Measurements from ENCODE around the gene KCNH3.

The KCNH3 gene

GRCh38 chr12:49538510-49539403 is at the start of gene KCNH3:
KCNH3 (plus strand) TSS chr12:49539030; CDS start chr12:49539417, 387 bp downstream.
- in situ Hi-C loops (cut with HindIII; ENCODE audit: low sequenced_read_pairs): no loop called here
- peak; percentile 5 for DNase-seq (ENCODE audit: low read depth)
- H3K4me3 ChIP-seq (ENCODE audit: low read depth, low read length): peak within 1 kb of the TSS; percentile 35
- no peak for TF ChIP-seq CTCF (IDR thresholded peaks at IDR 0.05; ENCODE audit: low read depth, low read length, missing control alignments)

- no peak for TF ChIP-seq CTCF (IDR thresholded peaks at IDR 0.05; ENCODE audit: low read depth, low read length, missing control alignments)
- DNase-seq (ENCODE audit: low read depth): no peak
- no peak overlapping the region for H3K4me3 ChIP-seq (ENCODE audit: low read depth, low read length)
- in situ Hi-C loops (cut with HindIII; ENCODE audit: low sequenced_read_pairs): no loop called here
These were observed 49.7 kb upstream of the KCNH3 start for GRCh38 chr12:49489154-49489553.

GRCh38 chr12:49489720-49490119 is 49.1 kb upstream of the KCNH3 start:
- no peak overlapping the region for H3K4me3 ChIP-seq (ENCODE audit: low read depth, low read length)
- peak; percentile 7 for TF ChIP-seq CTCF (IDR thresholded peaks at IDR 0.05; ENCODE audit: low read depth, low read length, missing control alignments)
- in situ Hi-C loops (cut with HindIII; ENCODE audit: low sequenced_read_pairs): no loop called here
- peak; percentile 28 for DNase-seq (ENCODE audit: low read depth)

- H3K4me3 ChIP-seq (ENCODE audit: low read depth, low read length): no peak overlapping the region
- no peak for TF ChIP-seq CTCF (IDR thresholded peaks at IDR 0.05; ENCODE audit: low read depth, low read length, missing control alignments)
- in situ Hi-C loops (cut with HindIII; ENCODE audit: low sequenced_read_pairs): no loop called here
- no peak for DNase-seq (ENCODE audit: low read depth)
These were observed 47.0 kb upstream of the KCNH3 start for GRCh38 chr12:49491823-49492222.

GRCh38 chr12:49493900-49494299 is 44.9 kb upstream of the KCNH3 start:
- TF ChIP-seq CTCF (IDR thresholded peaks at IDR 0.05; ENCODE audit: low read depth, low read length, missing control alignments): no peak
- in situ Hi-C loops (cut with HindIII; ENCODE audit: low sequenced_read_pairs): no loop called here
- DNase-seq (ENCODE audit: low read depth): no peak
- H3K4me3 ChIP-seq (ENCODE audit: low read depth, low read length): no peak overlapping the region

GRCh38 chr12:49496417-49497360 is 42.1 kb upstream of the KCNH3 start:
- no peak for DNase-seq (ENCODE audit: low read depth)
- in situ Hi-C loops (cut with HindIII; ENCODE audit: low sequenced_read_pairs): no loop called here
- TF ChIP-seq CTCF (IDR thresholded peaks at IDR 0.05; ENCODE audit: low read depth, low read length, missing control alignments): no peak
- H3K4me3 ChIP-seq (ENCODE audit: low read depth, low read length): no peak overlapping the region
